Prostate gland (tissue), 2 donors: ENCODE measurements around the gene DIPK1A. TPM values are rescaled to one million over a fixed set of nuclear protein-coding genes. Genes with fewer than 3 reads are reported as not detected.

Source experiments
- DNase-seq: peaks from one replicate; pipeline ENCODE4 v3.0.0-alpha.2; 2019; ENCODE audit warnings: low spot score
- H3K27ac ChIP-seq, 2 donors: fragments of 200-600 bp; sonication (generic); 2 replicates each; pipeline ENCODE4 v1.5.1; 2017 to 2019
- H3K27me3 ChIP-seq: fragments of 200-600 bp; sonication (generic); replicated peaks from 2 replicates; pipeline ENCODE4 v1.5.1; 2019; ENCODE audit not compliant: insufficient read depth
- H3K36me3 ChIP-seq, 2 donors: fragments of 200-600 bp; sonication (generic); 1 replicate in 1 of 2; 2 replicates in 1 of 2; pipeline versions ENCODE4 v1.5.1 to v1.8.1; 2017 to 2019
- H3K4me1 ChIP-seq: fragments of 200-600 bp; sonication (generic); replicated peaks from 2 replicates; pipeline ENCODE4 v1.5.1; 2019
- H3K4me3 ChIP-seq, 2 donors: fragments of 200-600 bp; sonication (generic); 2 replicates each; pipeline ENCODE4 v1.5.1; 2017 to 2019
- H3K9me3 ChIP-seq: fragments of 200-600 bp; sonication (generic); 2 replicates; pipeline ENCODE4 v1.5.1; 2017
- CTCF ChIP-seq, 4 experiments: fragments of 200-600 bp in 2 of 4; fragments of 450-650 bp in 2 of 4; sonication (generic) in 2 of 4; IDR thresholded peaks; 1 replicate in 3 of 4; 2 replicates in 1 of 4; pipeline ENCODE4 v1.5.1; 2016 to 2019; ENCODE audit warnings: antibody characterized with exemption in 4 of 4, mild to moderate bottlenecking in 2 of 4, moderate library complexity in 2 of 4
- POLR2A ChIP-seq: fragments of 450-650 bp; IDR thresholded peaks from one replicate; pipeline ENCODE4 v1.6.1; 2016; ENCODE audit warnings: antibody characterized with exemption, mild to moderate bottlenecking
- POLR2AphosphoS5 ChIP-seq: sonication (generic); formaldehyde crosslinking; IDR thresholded peaks from one replicate; pipeline ENCODE4 v1.6.1; 2017; ENCODE audit warnings: antibody characterized with exemption
- WGBS: methylation state at CpG from one replicate; pipeline ENCODE4 v1.1.5; 2018; 5-methylcytosine and 5-hydroxymethylcytosine counted together
- intact Hi-C: fragments of 100-400 bp; cut with DNase I; formaldehyde crosslinking; loops from one replicate; pipeline ENCODE4 v1.14.2; 2022
- total RNA-seq, 2 donors: library from RNA; depleted of rRNA; stranded (reverse); fragments of >200 nt; gene quantifications; one replicate each; pipeline ENCODE4 v1.1.0, GENCODE V29; 2016

The DIPK1A gene
- total RNA-seq, 2 donors from 2014 or later: 9.2 to 22.2 TPM

DNA sequence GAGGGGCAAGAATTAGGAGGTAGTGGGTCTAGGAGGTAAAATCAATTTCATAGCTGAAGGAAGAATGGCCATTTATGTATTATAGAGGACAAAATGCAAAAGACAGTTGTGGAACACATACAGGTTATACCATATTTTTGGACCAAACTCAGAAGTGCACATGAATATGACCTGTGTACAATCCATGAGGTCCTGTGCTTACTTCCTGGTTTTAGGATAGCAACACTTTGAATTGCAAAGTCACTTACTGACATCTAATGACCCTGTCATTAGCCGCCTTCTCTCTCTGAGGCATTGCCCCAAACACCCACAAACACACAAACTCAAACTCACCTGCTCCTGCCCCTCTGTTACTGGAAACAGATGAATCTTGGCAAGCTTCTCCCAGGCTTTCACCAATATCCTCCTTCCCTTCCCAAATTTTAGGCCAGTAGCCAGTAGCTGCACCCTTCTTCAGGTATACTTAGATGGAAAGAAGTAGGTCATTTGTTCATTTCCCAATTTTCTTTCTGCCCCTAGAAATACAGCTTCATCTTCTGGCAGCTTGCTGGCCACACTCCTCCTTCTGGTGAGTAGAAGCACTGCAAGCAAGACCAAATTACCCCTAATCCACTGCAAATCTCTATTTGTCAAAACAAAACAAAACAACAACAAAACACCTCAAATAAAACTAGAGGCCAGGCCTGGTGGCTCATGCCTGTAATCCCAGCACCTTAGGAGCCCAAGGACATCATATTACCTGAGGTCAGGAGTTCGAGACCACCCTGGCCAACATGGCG is 143.1 kb downstream of the DIPK1A start:
- no peak for DNase-seq
- Histone ChIP-seq H3K36me3 (no peaks in the 10 kb centered on the region), H3K27me3 (no peaks in the 10 kb centered on the region), H3K4me1 (no peaks in the 10 kb centered on the region), H3K27ac (no peak overlapping the region), H3K4me3 (no peak overlapping the region), H3K9me3 (no peaks in the 10 kb centered on the region)
- WGBS: 95% methylated on average over 3 of the region's 3 CpGs
- intact Hi-C loops: loop anchor here (10.0 kb wide), 1 partner anchor 63 kb away; no protein-coding TSS in a partner anchor
- TF ChIP-seq POLR2A (no peak), POLR2AphosphoS5 (no peak), CTCF (IDR thresholded peaks at IDR 0.05) (peak in 2 of 4 experiments; percentile 52 to 58)

DNA sequence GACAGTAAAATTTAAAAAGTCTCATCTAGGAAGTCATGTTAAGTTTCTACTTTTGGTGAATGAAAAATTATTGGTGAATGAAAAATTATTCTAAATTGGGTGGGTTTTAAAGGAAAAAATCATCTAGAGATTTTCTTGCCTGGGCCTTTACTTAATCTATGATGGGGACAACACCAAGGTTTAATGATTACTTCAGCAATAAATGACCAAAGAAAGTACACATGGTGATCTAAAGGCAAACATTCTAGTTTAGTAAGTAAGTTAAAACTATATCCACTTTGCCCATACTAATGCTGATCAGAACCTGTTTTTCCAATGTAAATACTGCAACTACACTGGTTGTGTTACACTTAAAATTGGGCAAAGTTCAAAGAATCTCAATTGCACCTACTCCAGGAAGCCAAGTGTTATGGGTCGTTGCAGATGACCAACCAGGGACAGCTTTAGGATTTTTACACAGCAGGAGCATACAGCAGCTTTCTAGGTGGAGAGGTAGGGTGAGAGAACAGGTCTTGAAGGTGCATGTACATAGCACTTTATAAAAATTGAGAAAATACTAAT is 144.0 kb downstream of the DIPK1A start:
- Histone ChIP-seq H3K36me3 (no peaks in the 10 kb centered on the region), H3K27ac (no peak overlapping the region), H3K9me3 (no peaks in the 10 kb centered on the region), H3K4me1 (no peaks in the 10 kb centered on the region), H3K4me3 (no peak overlapping the region), H3K27me3 (no peaks in the 10 kb centered on the region)
- no peak for TF ChIP-seq CTCF (IDR thresholded peaks at IDR 0.05)
- TF ChIP-seq POLR2A: no peak
- TF ChIP-seq POLR2AphosphoS5: no peak
- no peak for DNase-seq
- intact Hi-C loops: loop anchor here (10.0 kb wide), 1 partner anchor 62 kb away; no protein-coding TSS in a partner anchor
- 50% methylated on average over 1 of the region's 1 CpG for WGBS

- DNase-seq: no peak
- no peak for TF ChIP-seq POLR2A
- Histone ChIP-seq H3K36me3 (no peaks in the 10 kb centered on the region), H3K4me1 (no peaks in the 10 kb centered on the region), H3K9me3 (no peaks in the 10 kb centered on the region), H3K27ac (no peak overlapping the region), H3K27me3 (no peaks in the 10 kb centered on the region), H3K4me3 (no peak overlapping the region)
- WGBS: 65% methylated on average over 2 of the region's 2 CpGs
- intact Hi-C loops: loop anchor here (10.0 kb wide), 1 partner anchor 62 kb away; no protein-coding TSS in a partner anchor
Measured at GRCh38 chr1:92816732-92817131, 144.5 kb downstream of the DIPK1A start.

DNA sequence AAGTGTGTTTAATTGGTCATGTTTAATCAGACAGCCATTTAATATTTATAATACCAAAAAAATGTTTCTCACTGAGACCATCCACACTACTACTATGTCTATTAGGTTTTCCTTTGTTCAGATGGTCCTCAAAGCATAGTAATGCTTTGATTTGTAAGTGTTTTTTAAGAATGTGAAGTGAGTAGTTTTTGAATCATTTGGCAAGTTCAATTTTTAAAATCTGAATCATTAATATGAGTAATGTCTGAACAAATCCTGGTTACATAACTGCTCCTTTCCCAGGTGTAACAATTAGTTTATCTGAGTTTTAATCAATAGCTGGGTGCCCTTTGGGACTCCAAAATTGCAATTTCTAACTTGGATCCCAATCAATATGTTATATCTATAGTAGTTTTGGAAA is 152.9 kb downstream of the DIPK1A start:
- Histone ChIP-seq H3K27ac (no peak overlapping the region), H3K36me3 (no peaks in the 10 kb centered on the region), H3K4me1 (no peaks in the 10 kb centered on the region), H3K9me3 (no peaks in the 10 kb centered on the region), H3K4me3 (no peak overlapping the region), H3K27me3 (no peaks in the 10 kb centered on the region)
- intact Hi-C loops: no loop called here
- TF ChIP-seq POLR2A (no peak), CTCF (IDR thresholded peaks at IDR 0.05) (no peak), POLR2AphosphoS5 (no peak)
- no peak for DNase-seq

GRCh38 chr1:92805216-92805615 is 156.0 kb downstream of the DIPK1A start:
- WGBS: 90% methylated on average over 1 of the region's 1 CpG
- no peak for TF ChIP-seq CTCF (IDR thresholded peaks at IDR 0.05)
- TF ChIP-seq POLR2AphosphoS5: no peak
- TF ChIP-seq POLR2A: no peak
- Histone ChIP-seq H3K4me3 (no peak overlapping the region), H3K27ac (no peak overlapping the region), H3K36me3 (no peaks in the 10 kb centered on the region), H3K4me1 (no peaks in the 10 kb centered on the region), H3K27me3 (no peaks in the 10 kb centered on the region), H3K9me3 (no peaks in the 10 kb centered on the region)
- DNase-seq: no peak
- intact Hi-C loops: no loop called here
